Pancreas (tissue), 10 donors: ENCODE data around the gene PIK3C3. TPM values are rescaled to one million over a fixed set of nuclear protein-coding genes. Genes with fewer than 3 reads are reported as not detected.
A peak's percentile ranks its signal among the peaks of the same experiment; 100 is the strongest.

Experiments
- ATAC-seq, 4 donors: fragments of 200-7000 bp; cut with Tn5 transposase; one replicate each; pipeline versions ENCODE4 v1.8.0 to v1.9.1; 2020; ENCODE audit warnings: mild to moderate bottlenecking in 4 of 4, moderate library complexity in 4 of 4
- DNase-seq, 6 donors: peaks; one replicate each; pipeline ENCODE4 v3.0.0-alpha.2; 2020
- FAIRE-seq: peaks from 2 replicates; lab custom pipeline; 2012; peaks lifted over from hg19 to GRCh38; lab: Jason Lieb, UNC
- H3K27ac ChIP-seq, 4 donors: fragments of 200-600 bp; sonication (generic); 1 replicate in 3 of 4; 2 replicates in 1 of 4; pipeline versions ENCODE4 v1.5.0 to v1.8.0; 2020
- H3K27me3 ChIP-seq, 4 donors: fragments of 200-600 bp; one replicate each; pipeline ENCODE4 v1.8.0; 2021
- H3K36me3 ChIP-seq, 3 donors: fragments of 200-600 bp; sonication (generic) in 1 of 3; one replicate each; pipeline versions ENCODE4 v1.5.0 to v1.8.0; 2020 to 2021
- H3K4me1 ChIP-seq, 3 donors: fragments of 200-600 bp; one replicate each; pipeline ENCODE4 v1.8.0; 2021
- H3K4me3 ChIP-seq, 4 donors: fragments of 200-600 bp; sonication (generic) in 2 of 4; one replicate each; pipeline versions ENCODE4 v1.5.0 to v1.8.0; 2020 to 2021
- H3K9me3 ChIP-seq, 4 donors: fragments of 200-600 bp; one replicate each; pipeline ENCODE4 v1.8.0; 2021
- WGBS, 2 donors: extraction: QIAGEN DNeasy Blood & Tissue Kit; methylation state at CpG; one replicate each; pipeline ENCODE4 v1.1.7; 2013; 5-methylcytosine and 5-hydroxymethylcytosine counted together
- intact Hi-C, 3 donors: fragments of 100-400 bp; cut with DNase I; formaldehyde crosslinking; loops; one replicate each; pipeline versions ENCODE4 v1.11.1 to v1.14.2; 2022
- polyA plus RNA-seq, 2 donors: library from polyadenylated mRNA; stranded (reverse); fragments of 200-250 nt; gene quantifications; one replicate each; pipeline ENCODE4 v1.2.3, GENCODE V29; 2013
- total RNA-seq, 6 donors: library from RNA; stranded (reverse); fragmentation: NEBNext Ultra II Directional in 4 of 6; extraction: Animal tissue kit (Norgen Biotek cat#: 25700) in 4 of 6; gene quantifications; one replicate each; pipeline versions ENCODE4 v1.2.1 to v1.2.4, GENCODE V29; 2021 to 2023
- TF ChIP-seq, protein P1 (sequence below), 4 donors: fragments of 200-600 bp; sonication (generic) in 3 of 4; IDR thresholded peaks; one replicate each; pipeline versions ENCODE4 v1.5.0 to v1.8.0; 2021; ENCODE audit warnings: antibody characterized with exemption in 4 of 4
- donor health status: healthy with polysubstance abuse.
- donor health status: DM: no; HTN: no; CAD: no; lungs with moderate emphysema.
- donor health status: DM: no; HTN: no; CAD: no.
- donor health status: control.
- donor health status: control.
- donor health status: Bipolar disorder and iron deficiency.
- donor health status: DM: yes; HTN: yes; CAD: no.
- donor health status: DM: no; HTN: no; CAD: no.
- donor health status: DM: no; HTN: no; CAD: no.
- donor health status: DM: yes; HTN: yes; CAD: no.

Gene PIK3C3
- total and polyA plus RNA-seq, 8 donors = 15.4 to 32.3 (median 19.5) TPM

DNA sequence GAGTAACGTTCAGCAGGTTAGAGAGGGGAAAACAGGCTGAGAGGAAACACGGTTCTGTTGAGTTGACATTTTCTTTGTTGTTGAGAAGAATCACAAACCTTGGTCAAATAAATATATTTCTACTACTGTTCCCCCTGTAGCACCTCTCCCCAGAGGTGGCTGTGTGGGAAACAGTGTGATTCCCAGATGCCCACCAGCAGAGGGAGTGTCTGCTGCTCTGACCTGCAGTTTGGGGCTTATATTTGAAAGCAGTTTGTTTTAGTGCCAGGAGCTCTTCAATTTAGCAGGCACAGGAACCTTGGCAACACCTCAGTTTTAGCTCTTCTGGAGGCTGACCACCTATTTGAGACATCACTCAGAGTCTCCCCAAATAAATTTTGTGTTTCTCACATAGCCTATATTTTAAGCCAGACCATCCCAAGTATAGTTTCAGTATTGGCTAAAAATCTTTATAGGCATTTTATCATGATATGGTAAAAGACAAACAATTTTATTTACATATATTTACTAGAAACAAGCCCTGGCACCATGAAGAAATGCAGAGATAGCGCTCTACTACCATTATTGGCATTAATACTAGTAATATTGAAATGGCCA lies 75.7 kb downstream of the PIK3C3 start:
- ATAC-seq = peak in 3 of 4 donors; percentile 54 to 69 (median 56)
- no peak for FAIRE-seq

DNA sequence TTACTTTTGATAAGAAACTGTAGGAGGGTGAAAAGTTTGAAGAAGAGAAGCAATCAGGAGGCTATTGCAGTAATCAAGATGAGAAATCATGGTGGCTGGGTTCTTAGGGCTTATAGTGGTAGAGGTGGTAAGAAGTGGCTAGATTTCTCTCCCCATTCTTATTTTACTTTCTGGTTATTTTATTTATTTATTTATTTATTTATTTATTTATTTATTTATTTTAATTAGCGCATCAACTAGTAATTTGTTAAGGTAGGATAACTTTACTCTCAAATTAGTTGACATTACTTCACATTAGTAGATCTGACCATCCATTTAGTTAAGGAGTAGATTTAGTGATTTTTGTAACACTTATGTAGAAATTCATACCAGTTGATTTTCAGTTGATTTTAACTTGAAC lies 77.4 kb downstream of the PIK3C3 start:
- H3K27ac ChIP-seq = no peak overlapping the region
- WGBS, 2 donors = 96 to 98% methylated on average over 1 of the region's 1 CpG
- intact Hi-C loops = no loop called here

More for the DNA sequence above, 75.7 kb downstream of the PIK3C3 start:
- TF ChIP-seq, protein P1, sequence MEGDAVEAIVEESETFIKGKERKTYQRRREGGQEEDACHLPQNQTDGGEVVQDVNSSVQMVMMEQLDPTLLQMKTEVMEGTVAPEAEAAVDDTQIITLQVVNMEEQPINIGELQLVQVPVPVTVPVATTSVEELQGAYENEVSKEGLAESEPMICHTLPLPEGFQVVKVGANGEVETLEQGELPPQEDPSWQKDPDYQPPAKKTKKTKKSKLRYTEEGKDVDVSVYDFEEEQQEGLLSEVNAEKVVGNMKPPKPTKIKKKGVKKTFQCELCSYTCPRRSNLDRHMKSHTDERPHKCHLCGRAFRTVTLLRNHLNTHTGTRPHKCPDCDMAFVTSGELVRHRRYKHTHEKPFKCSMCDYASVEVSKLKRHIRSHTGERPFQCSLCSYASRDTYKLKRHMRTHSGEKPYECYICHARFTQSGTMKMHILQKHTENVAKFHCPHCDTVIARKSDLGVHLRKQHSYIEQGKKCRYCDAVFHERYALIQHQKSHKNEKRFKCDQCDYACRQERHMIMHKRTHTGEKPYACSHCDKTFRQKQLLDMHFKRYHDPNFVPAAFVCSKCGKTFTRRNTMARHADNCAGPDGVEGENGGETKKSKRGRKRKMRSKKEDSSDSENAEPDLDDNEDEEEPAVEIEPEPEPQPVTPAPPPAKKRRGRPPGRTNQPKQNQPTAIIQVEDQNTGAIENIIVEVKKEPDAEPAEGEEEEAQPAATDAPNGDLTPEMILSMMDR (IDR thresholded peaks at IDR 0.05) = peak in 1 of 4 donors; percentile 11
- Histone ChIP-seq H3K4me3 (no peak overlapping the region), H3K4me1 (no peaks in the 10 kb centered on the region), H3K36me3 (peaks cover 0 to 11% (median 8%) of the 10 kb centered on the region in 3 donors), H3K9me3 (no peaks in the 10 kb centered on the region), H3K27me3 (no peaks in the 10 kb centered on the region), H3K27ac (no peak overlapping the region)
- intact Hi-C loops = no loop called here
- WGBS, 2 donors = 76 to 81% methylated on average over 3 of the region's 3 CpGs
- no peak for DNase-seq

DNA sequence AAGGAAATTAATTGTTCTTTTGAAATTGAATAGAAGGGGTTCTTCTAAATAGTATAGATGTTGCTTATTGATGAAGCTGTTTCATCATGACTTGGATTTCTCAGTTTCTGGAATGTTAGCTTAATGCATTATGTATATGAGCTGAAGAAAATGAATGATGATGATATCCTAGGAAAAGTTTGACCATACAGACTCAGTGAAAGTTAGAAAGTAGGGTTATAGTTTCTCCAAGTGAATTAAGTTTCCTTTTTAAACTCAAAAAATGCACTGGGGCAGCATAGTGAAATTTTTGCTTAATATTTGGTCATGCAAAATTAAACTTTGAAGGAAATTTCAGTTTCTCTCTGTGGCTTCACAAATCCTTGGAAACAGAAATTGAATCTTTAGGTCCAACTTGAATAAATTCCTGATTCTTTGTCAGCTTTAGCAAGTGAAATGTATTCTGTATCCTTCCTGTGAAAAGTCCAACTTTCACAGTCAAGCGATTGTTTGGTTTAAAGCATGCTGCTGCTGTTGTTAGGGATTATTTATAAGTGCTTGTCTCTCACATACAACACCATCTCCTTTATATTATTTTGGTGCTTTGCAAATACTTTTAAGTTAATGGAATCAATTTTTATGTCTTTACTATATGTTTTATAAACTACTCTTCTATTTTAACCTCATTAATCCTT lies 78.2 kb downstream of the PIK3C3 start:
- peaks cover 0 to 11% (median 8%) of the 10 kb centered on the region in 3 donors for H3K36me3 ChIP-seq
- FAIRE-seq = no peak

More for the DNA sequence above, 77.4 kb downstream of the PIK3C3 start:
- FAIRE-seq = no peak
- ATAC-seq = no peak
- no peaks in the 10 kb centered on the region for H3K4me1 ChIP-seq
- no peaks in the 10 kb centered on the region for H3K27me3 ChIP-seq
- no peak overlapping the region for H3K4me3 ChIP-seq
- TF ChIP-seq, protein P1 (IDR thresholded peaks at IDR 0.05) = no peak
- DNase-seq = no peak
- H3K9me3 ChIP-seq = no peaks in the 10 kb centered on the region
- peaks cover 0 to 11% (median 8%) of the 10 kb centered on the region in 3 donors for H3K36me3 ChIP-seq

DNA sequence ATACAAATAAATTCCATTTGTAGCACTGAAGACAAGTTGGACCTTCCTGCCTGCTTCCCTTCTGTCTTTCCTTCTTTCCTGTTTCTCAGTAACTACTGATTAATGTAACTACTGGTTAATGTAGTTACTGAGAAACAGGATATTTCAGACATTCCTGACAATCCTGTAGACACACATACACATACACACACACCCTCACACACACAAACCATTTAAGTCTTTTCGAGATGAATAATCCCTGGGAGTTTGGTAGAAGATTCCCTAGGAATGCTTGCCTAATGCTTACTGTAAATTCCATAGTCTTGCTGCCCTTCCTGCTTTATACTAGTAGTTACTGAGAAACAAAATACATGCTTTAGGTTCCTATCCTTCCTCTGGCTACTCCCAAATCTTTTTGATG lies 83.9 kb downstream of the PIK3C3 start:
- DNase-seq (no peak), FAIRE-seq (no peak), ATAC-seq (peak; percentile 20 to 74 (median 62))
- Histone ChIP-seq H3K27ac (peak overlapping the region in 1 of 4 donors; percentile 7), H3K9me3 (no peaks in the 10 kb centered on the region), H3K36me3 (peaks cover 0 to 8% (median 6%) of the 10 kb centered on the region in 3 donors), H3K27me3 (no peaks in the 10 kb centered on the region), H3K4me3 (no peak overlapping the region), H3K4me1 (peaks cover 0 to 8% (median 0%) of the 10 kb centered on the region in 3 donors)
- TF ChIP-seq, protein P1 (IDR thresholded peaks at IDR 0.05) = no peak
- 58 to 61% methylated on average over 1 of the region's 1 CpG for WGBS, 2 donors
- intact Hi-C loops = no loop called here

More for the DNA sequence above, 78.2 kb downstream of the PIK3C3 start:
- intact Hi-C loops = no loop called here
- no peak overlapping the region for H3K27ac ChIP-seq
- WGBS, 2 donors = 86 to 87% methylated on average over 1 of the region's 1 CpG
- no peaks in the 10 kb centered on the region for H3K4me1 ChIP-seq
- ATAC-seq = no peak
- H3K27me3 ChIP-seq = no peaks in the 10 kb centered on the region
- no peaks in the 10 kb centered on the region for H3K9me3 ChIP-seq
- no peak for DNase-seq
- no peak overlapping the region for H3K4me3 ChIP-seq
- TF ChIP-seq, protein P1 (IDR thresholded peaks at IDR 0.05) = no peak
